A673 (cell line): ENCODE results near the gene MPZ. TPM values are rescaled to one million over a fixed set of nuclear protein-coding genes. Genes with fewer than 3 reads are reported as not detected.
"Not testable (repeated sequence)": the region's sequence is repeated elsewhere in the genome, so short reads cannot be mapped to it uniquely, and the experiment has no call there.

Experiments used
- BruUV-seq: library from RNA; stranded (reverse); fragments of 400-500 nt; replicated peaks from 2 replicates; lab custom pipeline; 2021; lab: Mats Ljungman, UMichigan
- CTCF ChIA-PET: fragments of 300-600 bp; sonication (Branson Sonifier 250); formaldehyde crosslinking; loops from one replicate; lab custom pipeline; 2022; ENCODE audit warnings: antibody characterized with exemption; lab: Charles Lee
- POLR2A ChIA-PET: fragments of 300-600 bp; sonication (Branson Sonifier 250); formaldehyde crosslinking; loops from one replicate; lab custom pipeline; 2022; ENCODE audit warnings: antibody characterized with exemption; ENCODE audit not compliant: low non-redundant PET; lab: Charles Lee
- DNase-seq: peaks from one replicate; pipeline ENCODE4 v3.0.0-alpha.2; 2015; ENCODE audit warnings: low spot score
- H3K27ac ChIP-seq: fragments of 200-600 bp; sonication (generic); 2 replicates; pipeline ENCODE4 v1.5.1; 2016; ENCODE audit warnings: mixed run types, low read depth, mild to moderate bottlenecking, mixed read lengths, antibody characterized with exemption, low read length; ENCODE audit not compliant: poor library complexity, severe bottlenecking
- H3K27me3 ChIP-seq: fragments of 200-600 bp; sonication (generic); replicated peaks from 2 replicates; pipeline ENCODE4 v1.6.1; 2017; ENCODE audit warnings: mixed run types, low read depth, mild to moderate bottlenecking, mixed read lengths, antibody characterized with exemption, low read length; ENCODE audit not compliant: insufficient read depth, poor library complexity
- H3K36me3 ChIP-seq: fragments of 200-600 bp; sonication (generic); 2 replicates; pipeline ENCODE4 v1.6.1; 2016; ENCODE audit warnings: mixed run types, mild to moderate bottlenecking, mixed read lengths, antibody characterized with exemption, low read length; ENCODE audit not compliant: insufficient read depth, poor library complexity, severe bottlenecking
- H3K4me1 ChIP-seq: fragments of 200-600 bp; sonication (generic); 2 replicates; pipeline ENCODE4 v1.6.1; 2017; ENCODE audit warnings: mixed run types, mild to moderate bottlenecking, mixed read lengths, antibody characterized with exemption, low read length; ENCODE audit not compliant: insufficient read depth, poor library complexity, severe bottlenecking
- H3K4me3 ChIP-seq: fragments of 200-600 bp; sonication (generic); 2 replicates; pipeline ENCODE4 v1.5.1; 2016; ENCODE audit warnings: low read depth, mixed run types, mild to moderate bottlenecking, mixed read lengths, low read length; ENCODE audit not compliant: poor library complexity, severe bottlenecking
- H3K9me3 ChIP-seq: fragments of 200-600 bp; sonication (generic); 2 replicates; pipeline ENCODE4 v1.6.1; 2016; ENCODE audit warnings: mixed run types, low read depth, mild to moderate bottlenecking, mixed read lengths, antibody characterized with exemption, low read length; ENCODE audit not compliant: poor library complexity, severe bottlenecking
- EZH2 ChIP-seq: fragments of 200-600 bp; sonication (generic); IDR thresholded peaks from 2 replicates; pipeline ENCODE4 v1.6.1; 2017; ENCODE audit warnings: borderline replicate concordance, low read depth, mild to moderate bottlenecking, mixed read lengths, antibody characterized with exemption, low read length; ENCODE audit not compliant: poor library complexity, severe bottlenecking
- intact Hi-C: fragments of 100-400 bp; cut with micrococcal nuclease; formaldehyde crosslinking; loops from one replicate; pipeline ENCODE4 v1.10.0; 2022; ENCODE audit not compliant: unreplicated experiment
- total RNA-seq: library from RNA; stranded (reverse); gene quantifications from 2 replicates; pipeline ENCODE4 v1.2.3, GENCODE V29; 2021
- TF ChIP-seq, protein P1 (sequence below): fragments of 300-800, 200-600 bp; sonication (generic); conservative IDR thresholded peaks from 2 replicates; pipeline ENCODE4 v1.5.1; 2017; ENCODE audit warnings: low read depth, mild to moderate bottlenecking, antibody characterized with exemption, low read length, moderate library complexity, mixed read lengths

The MPZ gene
- total RNA-seq, 1 experiment from 2014 or later: 2.8 TPM

DNA sequence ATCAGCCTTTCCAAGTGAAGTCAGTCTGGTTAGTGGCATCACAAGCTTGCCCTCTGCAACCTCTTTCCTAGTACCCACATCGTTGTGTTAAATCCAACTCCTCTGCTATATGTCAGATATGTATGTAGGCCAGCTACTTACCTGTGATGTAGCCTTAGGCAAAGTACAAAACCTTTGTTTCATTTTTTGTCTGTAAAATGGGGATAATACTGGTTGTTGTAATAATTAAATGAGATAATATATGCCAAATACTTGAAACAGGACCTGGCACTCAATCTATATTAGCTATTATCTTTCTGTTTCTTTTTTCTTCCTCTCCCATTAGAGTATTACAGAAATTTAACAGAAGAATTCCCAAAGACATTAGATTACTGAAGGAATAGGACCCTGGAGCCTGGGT is 50.0 kb downstream of the MPZ start:
- H3K36me3 ChIP-seq: no peaks in the 10 kb centered on the region
- H3K4me3 ChIP-seq: no peak overlapping the region
- no peak overlapping the region for H3K27ac ChIP-seq
- ChIA-PET POLR2A (no interaction called here), CTCF (no interaction called here)
- no TSS peak for BruUV-seq
- peaks cover 13% of the 10 kb centered on the region for H3K4me1 ChIP-seq
- intact Hi-C loops: no loop called here
- peaks cover 6% of the 10 kb centered on the region for H3K9me3 ChIP-seq
- no peak for DNase-seq
- H3K27me3 ChIP-seq: peaks cover 25% of the 10 kb centered on the region
- no peak for TF ChIP-seq EZH2
- TF ChIP-seq, protein P1, sequence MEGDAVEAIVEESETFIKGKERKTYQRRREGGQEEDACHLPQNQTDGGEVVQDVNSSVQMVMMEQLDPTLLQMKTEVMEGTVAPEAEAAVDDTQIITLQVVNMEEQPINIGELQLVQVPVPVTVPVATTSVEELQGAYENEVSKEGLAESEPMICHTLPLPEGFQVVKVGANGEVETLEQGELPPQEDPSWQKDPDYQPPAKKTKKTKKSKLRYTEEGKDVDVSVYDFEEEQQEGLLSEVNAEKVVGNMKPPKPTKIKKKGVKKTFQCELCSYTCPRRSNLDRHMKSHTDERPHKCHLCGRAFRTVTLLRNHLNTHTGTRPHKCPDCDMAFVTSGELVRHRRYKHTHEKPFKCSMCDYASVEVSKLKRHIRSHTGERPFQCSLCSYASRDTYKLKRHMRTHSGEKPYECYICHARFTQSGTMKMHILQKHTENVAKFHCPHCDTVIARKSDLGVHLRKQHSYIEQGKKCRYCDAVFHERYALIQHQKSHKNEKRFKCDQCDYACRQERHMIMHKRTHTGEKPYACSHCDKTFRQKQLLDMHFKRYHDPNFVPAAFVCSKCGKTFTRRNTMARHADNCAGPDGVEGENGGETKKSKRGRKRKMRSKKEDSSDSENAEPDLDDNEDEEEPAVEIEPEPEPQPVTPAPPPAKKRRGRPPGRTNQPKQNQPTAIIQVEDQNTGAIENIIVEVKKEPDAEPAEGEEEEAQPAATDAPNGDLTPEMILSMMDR: no peak

DNA sequence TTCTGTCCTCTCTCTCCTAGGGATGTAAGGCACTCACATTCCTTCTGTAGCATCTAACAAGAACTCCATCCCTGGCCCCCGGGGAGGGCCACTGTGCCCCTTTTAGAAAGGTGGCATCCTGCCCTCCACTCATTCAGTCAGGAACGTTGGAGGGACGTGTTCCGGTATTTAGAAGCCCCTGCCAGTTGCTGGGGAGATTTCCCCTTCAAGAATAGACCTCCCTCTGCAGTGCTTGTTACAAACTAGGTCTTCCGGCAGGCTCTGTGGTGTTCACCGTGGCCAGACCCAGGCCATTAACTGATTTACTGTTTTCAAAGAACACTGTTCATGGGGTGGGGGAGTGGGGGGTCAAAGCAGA is 50.4 kb downstream of the MPZ start:
- Histone ChIP-seq H3K4me3 (peak overlapping the region; percentile 48), H3K36me3 (no peaks in the 10 kb centered on the region), H3K27me3 (peaks cover 25% of the 10 kb centered on the region), H3K4me1 (peaks cover 13% of the 10 kb centered on the region), H3K9me3 (peaks cover 6% of the 10 kb centered on the region), H3K27ac (no peak overlapping the region)
- CTCF ChIA-PET: interaction anchor here (1.0 kb wide), 1 partner anchor 32 kb away, joined by 3 read pairs; no protein-coding TSS in a partner anchor
- no peak for DNase-seq
- intact Hi-C loops: no loop called here
- BruUV-seq: no TSS peak
- POLR2A ChIA-PET: no interaction called here
- TF ChIP-seq EZH2: no peak
- TF ChIP-seq, protein P1: no peak

GRCh38 chr1:161258439-161259344 is 51.1 kb downstream of the MPZ start, which contains the start of gene PCP4L1:
Gene PCP4L1 (plus strand): TSS chr1:161258745. CDS start chr1:161258975, 230 bp downstream.
- CTCF ChIA-PET: interaction anchor here (1.0 kb wide), 1 partner anchor 32 kb away, joined by 3 read pairs; no protein-coding TSS in a partner anchor
- no peak within 1 kb of the TSS for H3K27ac ChIP-seq
- H3K4me1 ChIP-seq: peaks cover 13% of the 10 kb centered on the region
- POLR2A ChIA-PET: interaction anchor here (0.7 kb wide), 2 partner anchors 15 to 138 kb away, joined by 18 to 21 read pairs; no protein-coding TSS in a partner anchor
- H3K27me3 ChIP-seq: peaks cover 25% of the 10 kb centered on the region
- H3K4me3 ChIP-seq: peak within 1 kb of the TSS; percentile 48
- TF ChIP-seq EZH2: no peak
- TF ChIP-seq, protein P1: no peak
- intact Hi-C loops: no loop called here
- H3K36me3 ChIP-seq: no peaks in the 10 kb centered on the region
- BruUV-seq: no TSS peak
- peak; percentile 68 for DNase-seq
- H3K9me3 ChIP-seq: peaks cover 6% of the 10 kb centered on the region

DNA sequence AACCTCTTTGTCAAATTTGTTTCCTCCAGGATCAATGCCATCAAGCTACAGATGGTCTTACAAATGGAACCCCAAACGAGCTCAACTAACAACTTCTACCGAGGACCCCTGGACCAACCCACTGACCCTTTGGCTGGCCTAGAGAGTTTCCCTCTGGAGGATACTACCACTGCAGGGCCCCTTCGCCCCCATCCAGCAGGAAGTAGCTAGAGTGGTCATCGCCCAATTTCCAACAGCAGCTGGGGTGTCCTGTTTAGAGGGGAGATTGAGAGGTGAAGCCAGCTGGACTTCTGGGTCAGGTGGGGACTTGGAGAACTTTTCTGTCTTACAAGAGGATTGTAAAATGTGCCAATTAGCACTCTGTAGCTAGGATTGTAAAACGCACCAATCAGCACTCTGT is 52.7 kb downstream of the MPZ start:
- H3K27ac ChIP-seq, H3K4me3 ChIP-seq, BruUV-seq, DNase-seq, POLR2A ChIA-PET, CTCF ChIA-PET, H3K9me3 ChIP-seq, H3K36me3 ChIP-seq, intact Hi-C loops: not testable (repeated sequence)
- Histone ChIP-seq H3K4me1 (peaks cover 13% of the 10 kb centered on the region), H3K27me3 (peaks cover 25% of the 10 kb centered on the region)

GRCh38 chr1:161255955-161256520 is 53.7 kb downstream of the MPZ start:
- DNase-seq, CTCF ChIA-PET, H3K9me3 ChIP-seq, H3K36me3 ChIP-seq, BruUV-seq, H3K4me3 ChIP-seq, intact Hi-C loops, H3K27ac ChIP-seq: not testable (repeated sequence)
- POLR2A ChIA-PET: interaction anchor here (0.6 kb wide), 1 partner anchor 66 kb away, joined by 3 read pairs; no protein-coding TSS in a partner anchor
- Histone ChIP-seq H3K4me1 (peaks cover 13% of the 10 kb centered on the region), H3K27me3 (peaks cover 24% of the 10 kb centered on the region)
